Lung (tissue), 12 donors: ENCODE measurements around the gene ZNF385A. TPM values are rescaled to one million over a fixed set of nuclear protein-coding genes. Genes with fewer than 3 reads are reported as not detected.

Experiments used
- ATAC-seq: fragments of 200-7000 bp; cut with Tn5 transposase; one replicate; pipeline ENCODE4 v1.9.1; 2020; ENCODE audit warnings: moderate number of reproducible peaks; ENCODE audit not compliant: insufficient read depth, low FRiP score
- DNase-seq, 3 donors: peaks; one replicate each; pipeline ENCODE4 v3.0.0-alpha.2; 2013 to 2017
- H3K27ac ChIP-seq, 2 donors: one replicate each; pipeline ENCODE4 v1.5.1; 2013; ENCODE audit warnings: mild to moderate bottlenecking in 2 of 2, moderate library complexity in 2 of 2, control low read depth in 1 of 2, inconsistent platforms in 1 of 2, low read depth in 1 of 2, low read length in 1 of 2
- H3K27me3 ChIP-seq, 3 donors: one replicate each; pipeline ENCODE4 v1.5.1; 2013; ENCODE audit warnings: low read length in 2 of 3; ENCODE audit not compliant: control insufficient read depth in 3 of 3, insufficient read depth in 3 of 3
- H3K36me3 ChIP-seq, 4 donors: one replicate each; pipeline ENCODE4 v1.5.1; 2013; ENCODE audit warnings: low read length in 4 of 4, mild to moderate bottlenecking in 1 of 4, moderate library complexity in 1 of 4; ENCODE audit not compliant: control insufficient read depth in 4 of 4, insufficient read depth in 4 of 4
- H3K4me1 ChIP-seq, 5 donors: one replicate each; pipeline ENCODE4 v1.5.1; 2013; ENCODE audit warnings: low read length in 5 of 5, mild to moderate bottlenecking in 2 of 5, moderate library complexity in 1 of 5; ENCODE audit not compliant: control insufficient read depth in 5 of 5, insufficient read depth in 5 of 5
- H3K4me3 ChIP-seq: one replicate; pipeline ENCODE4 v1.5.1; 2013; ENCODE audit warnings: mild to moderate bottlenecking, control low read depth, moderate library complexity
- H3K9ac ChIP-seq, 2 donors: one replicate each; pipeline ENCODE4 v1.5.1; 2013; ENCODE audit warnings: low read length in 2 of 2, control low read depth in 1 of 2; ENCODE audit not compliant: insufficient read depth in 1 of 2
- H3K9me3 ChIP-seq, 4 donors: one replicate each; pipeline ENCODE4 v1.5.1; 2013; ENCODE audit warnings: low read length in 3 of 4, mild to moderate bottlenecking in 1 of 4, moderate library complexity in 1 of 4; ENCODE audit not compliant: control insufficient read depth in 4 of 4, insufficient read depth in 3 of 4
- CTCF ChIP-seq: IDR thresholded peaks from 2 replicates; pipeline ENCODE4 v1.5.1; 2012; ENCODE audit warnings: mild to moderate bottlenecking; ENCODE audit errors: control extremely low read depth, extremely low read depth
- WGBS, 2 donors: extraction: QIAGEN DNeasy Blood & Tissue Kit; methylation state at CpG; one replicate each; pipeline ENCODE4 v1.1.7; 2013; 5-methylcytosine and 5-hydroxymethylcytosine counted together
- polyA plus RNA-seq, 2 donors: library from polyadenylated mRNA; stranded (reverse); fragments of 200-250 nt; gene quantifications; one replicate each; pipeline ENCODE4 v1.2.1, GENCODE V29; 2013
- total RNA-seq, 2 donors: library from RNA; depleted of rRNA in 1 of 2; stranded (reverse); fragments of >200 nt in 1 of 2; gene quantifications; one replicate each; pipeline ENCODE4 v1.2.1, GENCODE V29; 2014 to 2021
- donor health status: control.
- donor health status: control.
- donor health status: Bipolar disorder and iron deficiency.
- donor health status: healthy.
- donor health status: DM: yes; HTN: yes; CAD: no.

Gene ZNF385A
- total and polyA plus RNA-seq, 4 donors = 7.6 to 26.1 (median 16.6) TPM

- Histone ChIP-seq H3K36me3 (peaks cover 18 to 39% (median 22%) of the 10 kb centered on the region in 4 donors), H3K9me3 (no peaks in the 10 kb centered on the region), H3K27me3 (no peaks in the 10 kb centered on the region), H3K27ac (no peak overlapping the region), H3K4me1 (peaks cover 0 to 7% (median 1%) of the 10 kb centered on the region in 5 donors), H3K9ac (no peak overlapping the region), H3K4me3 (no peak overlapping the region)
- 40 to 54% methylated on average over 3 of the region's 3 CpGs for WGBS, 2 donors
- no peak for TF ChIP-seq CTCF
- DNase-seq (no peak), ATAC-seq (no peak)
Measured at GRCh38 chr12:54393743-54394142, 9.2 kb upstream of the ZNF385A start.

GRCh38 chr12:54393207-54393609 is 8.7 kb upstream of the ZNF385A start:
- no peak overlapping the region for H3K9ac ChIP-seq
- ATAC-seq (no peak), DNase-seq (no peak)
- peaks cover 14 to 35% (median 18%) of the 10 kb centered on the region in 4 donors for H3K36me3 ChIP-seq
- H3K9me3 ChIP-seq = no peaks in the 10 kb centered on the region
- no peak overlapping the region for H3K27ac ChIP-seq
- WGBS, 2 donors = 41 to 65% methylated on average over 6 of the region's 6 CpGs
- no peak for TF ChIP-seq CTCF
- no peaks in the 10 kb centered on the region for H3K27me3 ChIP-seq
- H3K4me1 ChIP-seq = peaks cover 0 to 9% (median 1%) of the 10 kb centered on the region in 5 donors
- no peak overlapping the region for H3K4me3 ChIP-seq

GRCh38 chr12:54392485-54393206 is 8.1 kb upstream of the ZNF385A start:
- H3K36me3 ChIP-seq = peaks cover 11 to 31% (median 16%) of the 10 kb centered on the region in 4 donors
- no peak overlapping the region for H3K4me3 ChIP-seq
- H3K9ac ChIP-seq = no peak overlapping the region
- WGBS, 2 donors = 81 to 86% methylated on average over 8 of the region's 8 CpGs
- no peaks in the 10 kb centered on the region for H3K27me3 ChIP-seq
- no peak for ATAC-seq
- H3K27ac ChIP-seq = no peak overlapping the region
- H3K4me1 ChIP-seq = peaks cover 0 to 14% (median 1%) of the 10 kb centered on the region in 5 donors
- H3K9me3 ChIP-seq = no peaks in the 10 kb centered on the region
- no peak for TF ChIP-seq CTCF
- DNase-seq = no peak
